HEK293 (cell line): ENCODE measurements around the gene ZKSCAN1.

Experiments used
- CTCF ChIA-PET: fragments of 350-600 bp; formaldehyde crosslinking; extraction: SDS; loops from one replicate; lab custom pipeline; 2021; ENCODE audit warnings: antibody characterized with exemption; lab: Yijun Ruan, JAX
- POLR2A ChIA-PET: fragments of 300-600 bp; formaldehyde crosslinking; extraction: SDS; loops from one replicate; lab custom pipeline; 2020; ENCODE audit warnings: antibody characterized with exemption, inconsistent platforms; lab: Yijun Ruan, JAX
- H3K27ac ChIP-seq: fragments of 200-500 bp; sonication (Bioruptor generic); 2 replicates; pipeline ENCODE4 v1.5.1; 2014; ENCODE audit warnings: low read depth, low read length, control low read depth, inconsistent platforms; ENCODE audit errors: extremely low read depth
- H3K36me3 ChIP-seq, 2 experiments: fragments of 200-500 bp in 1 of 2; sonication (Bioruptor generic) in 1 of 2; 1 replicate in 1 of 2; 2 replicates in 1 of 2; pipeline ENCODE4 v1.5.1; 2014 to 2017; ENCODE audit warnings: inconsistent platforms in 2 of 2, low read length in 2 of 2; ENCODE audit not compliant: control insufficient read depth in 2 of 2, insufficient read depth in 1 of 2
- H3K4me1 ChIP-seq: fragments of 200-500 bp; sonication (Bioruptor generic); 2 replicates; pipeline ENCODE4 v1.5.1; 2014; ENCODE audit warnings: mild to moderate bottlenecking, low read length, inconsistent platforms; ENCODE audit not compliant: control insufficient read depth, insufficient read depth
- H3K4me3 ChIP-seq: 2 replicates; pipeline ENCODE4 v1.5.1; 2011; ENCODE audit warnings: low read depth, mild to moderate bottlenecking, control low read depth, low read length, moderate library complexity
- H3K9me3 ChIP-seq: fragments of 200-500 bp; sonication (Bioruptor generic); 2 replicates; pipeline ENCODE4 v1.5.1; 2014; ENCODE audit warnings: low read depth, low read length, inconsistent platforms; ENCODE audit not compliant: control insufficient read depth, insufficient read depth
- GFI1B ChIP-seq: fragments of 450-650 bp; formaldehyde crosslinking; IDR thresholded peaks from 2 replicates; pipeline ENCODE4 v1.5.1; 2016; ENCODE audit warnings: missing biosample characterization, missing genetic modification characterization
- KLF1 ChIP-seq: fragments of 450-650 bp; formaldehyde crosslinking; IDR thresholded peaks from 2 replicates; pipeline ENCODE4 v1.5.1; 2016; ENCODE audit warnings: missing biosample characterization, missing genetic modification characterization
- PRDM1 ChIP-seq: fragments of 450-650 bp; formaldehyde crosslinking; IDR thresholded peaks from 2 replicates; pipeline ENCODE4; 2016; ENCODE audit warnings: missing biosample characterization, missing genetic modification characterization
- ZBTB11 ChIP-seq: fragments of 450-650 bp; formaldehyde crosslinking; conservative IDR thresholded peaks from 2 replicates; pipeline ENCODE4 v1.5.1; 2016; ENCODE audit warnings: low read depth, missing biosample characterization, missing genetic modification characterization
- ZBTB20 ChIP-seq: fragments of 450-650 bp; formaldehyde crosslinking; IDR thresholded peaks from 2 replicates; pipeline ENCODE4 v1.5.1; 2016; ENCODE audit warnings: missing biosample characterization, missing genetic modification characterization
- ZNF138 ChIP-seq: fragments of 450-650 bp; formaldehyde crosslinking; IDR thresholded peaks from 2 replicates; pipeline ENCODE4 v1.5.1; 2016; ENCODE audit warnings: missing biosample characterization, missing genetic modification characterization, borderline replicate concordance
- ZNF146 ChIP-seq: fragments of 450-650 bp; formaldehyde crosslinking; IDR thresholded peaks from 2 replicates; pipeline ENCODE4 v1.5.1; 2016; ENCODE audit warnings: missing biosample characterization, missing genetic modification characterization
- ZNF280C ChIP-seq: fragments of 450-650 bp; formaldehyde crosslinking; IDR thresholded peaks from 2 replicates; pipeline ENCODE4 v1.5.1; 2016; ENCODE audit warnings: missing biosample characterization, missing genetic modification characterization
- ZNF335 ChIP-seq: fragments of 450-650 bp; formaldehyde crosslinking; conservative IDR thresholded peaks from 2 replicates; pipeline ENCODE4 v1.5.1; 2016; ENCODE audit warnings: missing biosample characterization, missing genetic modification characterization
- ZNF341 ChIP-seq: fragments of 450-650 bp; formaldehyde crosslinking; IDR thresholded peaks from 2 replicates; pipeline ENCODE4; 2016; ENCODE audit warnings: low read depth, missing biosample characterization, missing genetic modification characterization
- ZNF354C ChIP-seq: fragments of 450-650 bp; formaldehyde crosslinking; IDR thresholded peaks from 2 replicates; pipeline ENCODE4 v1.5.1; 2016; ENCODE audit warnings: missing biosample characterization, missing genetic modification characterization, low read depth, borderline replicate concordance
- ZNF433 ChIP-seq: fragments of 450-650 bp; formaldehyde crosslinking; IDR thresholded peaks from 2 replicates; pipeline ENCODE4 v1.5.1; 2016; ENCODE audit warnings: missing biosample characterization, missing genetic modification characterization, low read depth
- ZNF560 ChIP-seq: fragments of 450-650 bp; formaldehyde crosslinking; IDR thresholded peaks from 2 replicates; pipeline ENCODE4 v1.5.1; 2017; ENCODE audit warnings: missing biosample characterization, missing genetic modification characterization, borderline replicate concordance
- ZNF561 ChIP-seq: fragments of 450-650 bp; IDR thresholded peaks from 2 replicates; pipeline ENCODE4 v1.5.1; 2018; ENCODE audit warnings: missing biosample characterization, missing genetic modification characterization, borderline replicate concordance
- ZSCAN16 ChIP-seq: fragments of 450-650 bp; formaldehyde crosslinking; IDR thresholded peaks from 2 replicates; pipeline ENCODE4 v1.5.1; 2016; ENCODE audit warnings: missing biosample characterization, missing genetic modification characterization
- TF ChIP-seq, protein P1 (sequence below): fragments of 450-650 bp; formaldehyde crosslinking; IDR thresholded peaks from 2 replicates; pipeline ENCODE4 v1.5.1; 2016; ENCODE audit warnings: missing biosample characterization, missing genetic modification characterization, low read depth
- TF ChIP-seq, protein P2 (sequence below): fragments of 450-650 bp; formaldehyde crosslinking; IDR thresholded peaks from 2 replicates; pipeline ENCODE4 v1.5.1; 2016; ENCODE audit warnings: missing biosample characterization, missing genetic modification characterization
- TF ChIP-seq, protein P3 (sequence below): fragments of 450-650 bp; formaldehyde crosslinking; IDR thresholded peaks from 2 replicates; pipeline ENCODE4 v1.5.1; 2016; ENCODE audit warnings: missing biosample characterization, missing genetic modification characterization
- TF ChIP-seq, protein P4 (sequence below): fragments of 450-650 bp; formaldehyde crosslinking; IDR thresholded peaks from 2 replicates; pipeline ENCODE4 v1.5.1; 2016; ENCODE audit warnings: missing biosample characterization, missing genetic modification characterization

The ZKSCAN1 gene

GRCh38 chr7:100000239-100000638, 15.2 kb upstream of the ZKSCAN1 start:
- CTCF ChIA-PET, result interaction anchor here (0.5 to 0.9 kb wide), 2 partner anchors 10 to 672 kb away, joined by 3 read pairs; no protein-coding TSS in a partner anchor
- H3K4me1 ChIP-seq, result no peaks in the 10 kb centered on the region
- POLR2A ChIA-PET, result no interaction called here

More at GRCh38 chr7:100000239-100000638, 15.2 kb upstream of the ZKSCAN1 start:
- Histone ChIP-seq H3K27ac (no peak overlapping the region), H3K4me3 (no peak overlapping the region), H3K36me3 (no peaks in the 10 kb centered on the region), H3K9me3 (no peaks in the 10 kb centered on the region)
- TF ChIP-seq ZNF560 (no peak), ZBTB11 (tag by site-specific recombination) (no peak), ZBTB20 (tag by site-specific recombination) (no peak), PRDM1 (tag by site-specific recombination) (no peak), ZNF280C (tag by site-specific recombination) (no peak), ZNF335 (no peak), ZNF341 (tag by site-specific recombination) (no peak), ZSCAN16 (no peak), ZNF146 (tag by site-specific recombination) (no peak), ZNF433 (tag by site-specific recombination) (no peak), KLF1 (tag by site-specific recombination) (no peak), ZNF138 (tag by site-specific recombination) (no peak), ZNF561 (tag by site-specific recombination) (no peak), GFI1B (tag by site-specific recombination) (no peak), ZNF354C (tag by site-specific recombination) (no peak)
- TF ChIP-seq, protein P1, sequence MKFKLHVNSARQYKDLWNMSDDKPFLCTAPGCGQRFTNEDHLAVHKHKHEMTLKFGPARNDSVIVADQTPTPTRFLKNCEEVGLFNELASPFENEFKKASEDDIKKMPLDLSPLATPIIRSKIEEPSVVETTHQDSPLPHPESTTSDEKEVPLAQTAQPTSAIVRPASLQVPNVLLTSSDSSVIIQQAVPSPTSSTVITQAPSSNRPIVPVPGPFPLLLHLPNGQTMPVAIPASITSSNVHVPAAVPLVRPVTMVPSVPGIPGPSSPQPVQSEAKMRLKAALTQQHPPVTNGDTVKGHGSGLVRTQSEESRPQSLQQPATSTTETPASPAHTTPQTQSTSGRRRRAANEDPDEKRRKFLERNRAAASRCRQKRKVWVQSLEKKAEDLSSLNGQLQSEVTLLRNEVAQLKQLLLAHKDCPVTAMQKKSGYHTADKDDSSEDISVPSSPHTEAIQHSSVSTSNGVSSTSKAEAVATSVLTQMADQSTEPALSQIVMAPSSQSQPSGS, result no peak
- TF ChIP-seq, protein P2, sequence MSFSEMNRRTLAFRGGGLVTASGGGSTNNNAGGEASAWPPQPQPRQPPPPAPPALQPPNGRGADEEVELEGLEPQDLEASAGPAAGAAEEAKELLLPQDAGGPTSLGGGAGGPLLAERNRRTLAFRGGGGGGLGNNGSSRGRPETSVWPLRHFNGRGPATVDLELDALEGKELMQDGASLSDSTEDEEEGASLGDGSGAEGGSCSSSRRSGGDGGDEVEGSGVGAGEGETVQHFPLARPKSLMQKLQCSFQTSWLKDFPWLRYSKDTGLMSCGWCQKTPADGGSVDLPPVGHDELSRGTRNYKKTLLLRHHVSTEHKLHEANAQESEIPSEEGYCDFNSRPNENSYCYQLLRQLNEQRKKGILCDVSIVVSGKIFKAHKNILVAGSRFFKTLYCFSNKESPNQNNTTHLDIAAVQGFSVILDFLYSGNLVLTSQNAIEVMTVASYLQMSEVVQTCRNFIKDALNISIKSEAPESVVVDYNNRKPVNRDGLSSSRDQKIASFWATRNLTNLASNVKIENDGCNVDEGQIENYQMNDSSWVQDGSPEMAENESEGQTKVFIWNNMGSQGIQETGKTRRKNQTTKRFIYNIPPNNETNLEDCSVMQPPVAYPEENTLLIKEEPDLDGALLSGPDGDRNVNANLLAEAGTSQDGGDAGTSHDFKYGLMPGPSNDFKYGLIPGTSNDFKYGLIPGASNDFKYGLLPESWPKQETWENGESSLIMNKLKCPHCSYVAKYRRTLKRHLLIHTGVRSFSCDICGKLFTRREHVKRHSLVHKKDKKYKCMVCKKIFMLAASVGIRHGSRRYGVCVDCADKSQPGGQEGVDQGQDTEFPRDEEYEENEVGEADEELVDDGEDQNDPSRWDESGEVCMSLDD, result no peak
- TF ChIP-seq, protein P3, sequence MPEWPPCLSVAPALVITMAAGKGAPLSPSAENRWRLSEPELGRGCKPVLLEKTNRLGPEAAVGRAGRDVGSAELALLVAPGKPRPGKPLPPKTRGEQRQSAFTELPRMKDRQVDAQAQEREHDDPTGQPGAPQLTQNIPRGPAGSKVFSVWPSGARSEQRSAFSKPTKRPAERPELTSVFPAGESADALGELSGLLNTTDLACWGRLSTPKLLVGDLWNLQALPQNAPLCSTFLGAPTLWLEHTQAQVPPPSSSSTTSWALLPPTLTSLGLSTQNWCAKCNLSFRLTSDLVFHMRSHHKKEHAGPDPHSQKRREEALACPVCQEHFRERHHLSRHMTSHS (tag by site-specific recombination), result no peak
- TF ChIP-seq, protein P4, sequence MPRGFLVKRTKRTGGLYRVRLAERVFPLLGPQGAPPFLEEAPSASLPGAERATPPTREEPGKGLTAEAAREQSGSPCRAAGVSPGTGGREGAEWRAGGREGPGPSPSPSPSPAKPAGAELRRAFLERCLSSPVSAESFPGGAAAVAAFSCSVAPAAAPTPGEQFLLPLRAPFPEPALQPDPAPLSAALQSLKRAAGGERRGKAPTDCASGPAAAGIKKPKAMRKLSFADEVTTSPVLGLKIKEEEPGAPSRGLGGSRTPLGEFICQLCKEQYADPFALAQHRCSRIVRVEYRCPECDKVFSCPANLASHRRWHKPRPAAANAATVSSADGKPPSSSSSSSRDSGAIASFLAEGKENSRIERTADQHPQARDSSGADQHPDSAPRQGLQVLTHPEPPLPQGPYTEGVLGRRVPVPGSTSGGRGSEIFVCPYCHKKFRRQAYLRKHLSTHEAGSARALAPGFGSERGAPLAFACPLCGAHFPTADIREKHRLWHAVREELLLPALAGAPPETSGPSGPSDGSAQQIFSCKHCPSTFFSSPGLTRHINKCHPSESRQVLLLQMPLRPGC, result no peak
